NOMO-1 (cell line): ENCODE measurements around the gene TRUB2.
"Not testable (repeated sequence)": the region's sequence is repeated elsewhere in the genome, so short reads cannot be mapped to it uniquely, and the experiment has no call there.

Experiments
- DNase-seq, 2 experiments: peaks; one replicate each; lab custom pipeline; 2025; ENCODE audit not compliant: unreplicated experiment in 2 of 2; lab: John Stamatoyannopoulos, UW

TRUB2 gene

DNA sequence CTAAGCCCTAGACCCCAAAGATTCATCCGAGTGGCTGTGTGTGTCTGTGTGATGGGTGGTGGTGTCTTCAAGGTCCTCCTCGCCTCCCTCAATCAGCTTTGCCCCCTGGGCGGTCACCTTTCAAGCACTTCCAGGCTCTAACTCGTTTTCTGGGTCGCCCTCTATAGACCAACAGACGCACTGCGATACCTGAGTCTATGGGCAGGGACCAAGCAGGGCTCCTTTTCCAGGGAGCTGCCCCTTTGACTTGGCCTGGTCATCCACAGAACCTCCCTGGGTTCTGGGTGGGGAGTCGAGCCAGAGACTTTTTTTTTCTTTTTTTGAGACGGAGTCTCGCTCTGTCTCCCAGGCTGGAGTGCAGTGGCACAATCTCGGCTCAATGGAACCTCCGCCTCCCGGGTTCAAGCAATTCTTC, 19.2 kb upstream of the TRUB2 start:
- DNase-seq: peak; percentile 69 to 73

GRCh38 chr9:128340691-128341434, 18.6 kb upstream of the TRUB2 start:
- DNase-seq: peak in 1 of 2 experiments; percentile 14

DNA sequence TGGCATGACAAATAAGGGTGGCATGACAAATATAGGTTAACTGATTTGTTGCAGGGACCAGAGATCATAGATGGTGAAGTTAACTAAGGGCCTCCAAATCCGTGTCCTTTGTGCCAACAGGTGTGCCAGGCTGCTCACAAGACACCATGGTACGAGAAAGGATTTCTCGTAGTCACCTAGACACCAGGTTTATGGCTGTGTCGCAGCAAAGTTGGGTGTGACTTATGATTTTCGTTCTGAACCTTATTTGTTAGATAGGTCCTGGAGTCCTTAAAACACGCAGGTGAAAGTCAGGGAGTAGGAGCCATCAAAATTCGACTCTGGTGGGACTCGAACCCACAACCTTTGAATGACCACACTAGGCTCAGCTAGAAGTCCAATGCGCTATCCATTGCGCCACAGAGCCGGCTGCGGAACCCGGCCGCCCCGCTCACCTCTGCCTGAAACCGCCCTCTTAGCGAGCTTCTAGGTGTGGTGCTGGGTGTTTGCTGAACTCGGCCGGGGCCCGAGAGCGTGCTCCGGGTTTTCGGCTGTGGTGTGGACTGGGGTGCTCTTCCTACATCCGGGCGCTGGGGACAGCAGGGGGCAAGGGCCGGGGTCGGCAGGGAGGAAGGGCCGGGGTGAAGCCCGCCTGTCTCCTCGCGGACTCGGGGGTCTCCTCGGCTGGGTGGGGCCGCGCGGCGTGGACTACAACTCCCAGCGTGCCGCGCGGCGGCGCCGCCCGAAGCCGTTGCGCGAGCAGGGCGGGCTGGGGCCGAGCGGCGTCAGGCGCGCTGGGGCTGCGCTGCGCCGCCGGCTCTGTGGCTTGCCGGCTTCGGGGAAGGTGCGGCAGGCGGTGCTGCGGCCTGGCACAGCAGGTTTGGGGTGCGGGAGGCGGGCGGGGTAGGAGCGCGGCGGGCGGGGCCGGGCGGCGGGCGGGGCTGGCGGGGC, 17.8 kb upstream of the TRUB2 start, which contains the start of gene SLC27A4:
TSS of gene SLC27A4 (plus strand) at position 767 of the 930 bp plus-strand sequence. CDS start 2,606 bp downstream, outside the sequence.
- DNase-seq: peak; percentile 77 to 91

DNA sequence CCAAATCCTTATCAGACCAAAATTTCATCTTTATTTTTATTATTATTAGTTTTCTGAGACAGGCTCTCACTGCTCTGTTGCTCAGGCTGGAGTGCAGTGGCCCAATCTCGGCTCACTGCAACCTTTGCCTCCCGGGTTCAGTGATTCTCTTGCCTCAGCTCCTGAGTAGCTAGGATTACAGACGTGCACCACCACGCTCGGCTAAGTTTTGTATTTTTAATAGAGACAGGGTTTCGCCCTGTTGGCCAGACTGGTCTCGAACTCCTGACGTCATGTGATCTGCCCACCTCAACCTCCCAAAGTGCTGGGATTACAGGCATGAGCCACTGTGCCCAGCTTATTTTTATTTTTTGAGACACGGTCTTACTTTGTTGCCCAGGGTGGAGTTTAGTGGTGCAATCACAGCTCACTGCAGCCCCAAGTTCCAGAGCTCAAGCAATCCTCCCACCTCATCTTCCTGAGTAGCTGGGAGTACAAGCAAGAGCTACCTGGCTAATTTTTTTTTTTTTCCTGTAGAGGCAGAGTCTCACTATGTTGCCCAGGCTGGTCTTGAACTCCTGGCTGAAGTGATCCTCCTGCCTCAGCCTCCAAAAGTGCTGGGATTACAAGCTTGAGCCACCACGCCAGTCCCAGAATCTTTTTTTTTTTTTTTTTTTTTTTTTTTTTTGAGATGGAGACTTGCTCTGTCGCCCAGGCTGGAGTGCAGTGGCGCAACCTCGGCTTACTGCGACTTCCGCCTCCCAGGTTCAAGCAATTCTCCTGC, 16.8 kb upstream of the TRUB2 start:
- DNase-seq: not testable (repeated sequence)

DNA sequence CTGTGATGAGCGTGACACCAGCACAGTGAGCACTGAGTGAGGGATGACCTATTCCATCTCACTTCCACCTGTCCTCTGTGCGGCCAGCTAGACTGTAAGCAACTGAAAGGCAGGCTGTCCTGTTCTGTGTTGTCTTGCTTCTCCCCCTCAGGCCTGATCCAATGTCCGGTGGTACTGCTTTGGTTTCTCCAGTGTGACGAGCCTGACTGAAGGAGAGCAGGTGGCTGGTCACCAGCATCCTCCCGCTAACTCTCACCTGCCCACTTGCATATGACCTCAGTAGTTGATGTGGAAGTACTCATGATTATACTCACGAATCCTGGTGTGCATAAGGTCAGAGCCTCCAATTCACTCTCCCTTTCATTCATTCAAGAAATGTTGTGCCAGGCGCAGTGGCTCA, 15.7 kb upstream of the TRUB2 start:
- DNase-seq: no peak

DNA sequence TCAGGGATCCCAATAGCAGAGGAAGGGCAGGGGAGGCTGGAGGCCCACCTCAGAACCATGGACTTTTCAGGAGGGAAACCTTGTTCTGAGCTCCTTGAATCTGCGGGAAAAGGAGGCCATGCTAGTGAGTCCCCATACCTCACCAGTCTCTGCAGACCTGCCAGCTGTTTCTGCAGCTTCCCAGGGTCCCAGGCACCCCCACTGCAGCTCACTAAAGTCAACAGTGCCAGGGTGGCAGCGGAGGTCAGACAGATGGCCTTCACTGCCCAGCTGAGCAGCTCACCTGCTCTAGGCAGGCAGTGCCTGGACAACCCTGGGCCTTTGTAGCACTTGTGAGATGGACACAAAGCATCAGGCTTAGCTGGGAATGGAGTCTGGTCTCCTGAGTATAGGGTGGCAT, 13.7 kb upstream of the TRUB2 start:
- DNase-seq: no peak

DNA sequence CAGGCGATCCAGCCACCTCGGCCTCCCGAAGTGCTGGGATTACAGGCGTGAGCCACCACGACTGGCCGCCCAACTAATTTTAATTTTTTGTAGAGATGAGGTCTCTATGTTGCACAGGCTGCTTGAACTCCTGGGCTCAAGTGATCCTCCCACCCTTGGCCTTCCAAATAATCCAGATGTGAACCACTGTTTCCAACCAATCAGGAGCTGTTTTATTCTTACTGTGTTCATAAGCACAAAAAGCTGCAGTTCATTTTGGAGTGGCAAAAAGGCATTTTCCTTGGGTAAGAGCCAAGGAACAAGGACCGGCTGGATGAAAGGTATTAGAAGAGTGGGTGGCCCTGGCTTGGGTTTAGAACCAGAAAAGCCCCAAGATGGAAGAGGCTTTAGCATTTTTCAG, 12.9 kb upstream of the TRUB2 start:
- no peak for DNase-seq

- DNase-seq: no peak
These were observed 11.2 kb upstream of the TRUB2 start for GRCh38 chr9:128333451-128333869.

GRCh38 chr9:128325629-128326028, 3.4 kb upstream of the TRUB2 start:
- DNase-seq: no peak

DNA sequence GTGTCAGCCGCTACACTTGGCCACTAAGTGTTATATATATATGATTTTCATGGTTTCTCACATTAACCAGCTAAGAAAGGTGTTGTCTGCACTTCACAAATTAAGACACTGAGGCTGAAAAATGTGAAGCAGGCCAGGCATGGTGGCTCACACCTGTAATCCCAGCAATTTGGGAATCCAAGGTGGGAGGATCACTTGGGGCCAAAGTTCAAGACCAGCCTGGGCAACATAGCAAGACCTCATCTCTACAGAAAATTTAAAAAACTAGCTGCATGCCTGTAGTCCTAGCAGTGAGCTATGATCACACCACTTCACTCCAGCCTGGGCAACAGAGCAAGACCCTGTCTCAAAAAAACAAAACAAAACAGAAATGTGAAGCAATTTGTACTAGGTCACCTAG, 2.2 kb upstream of the TRUB2 start:
- no peak for DNase-seq

- DNase-seq: no peak
These were observed 1.5 kb upstream of the TRUB2 start for GRCh38 chr9:128323791-128324190.

DNA sequence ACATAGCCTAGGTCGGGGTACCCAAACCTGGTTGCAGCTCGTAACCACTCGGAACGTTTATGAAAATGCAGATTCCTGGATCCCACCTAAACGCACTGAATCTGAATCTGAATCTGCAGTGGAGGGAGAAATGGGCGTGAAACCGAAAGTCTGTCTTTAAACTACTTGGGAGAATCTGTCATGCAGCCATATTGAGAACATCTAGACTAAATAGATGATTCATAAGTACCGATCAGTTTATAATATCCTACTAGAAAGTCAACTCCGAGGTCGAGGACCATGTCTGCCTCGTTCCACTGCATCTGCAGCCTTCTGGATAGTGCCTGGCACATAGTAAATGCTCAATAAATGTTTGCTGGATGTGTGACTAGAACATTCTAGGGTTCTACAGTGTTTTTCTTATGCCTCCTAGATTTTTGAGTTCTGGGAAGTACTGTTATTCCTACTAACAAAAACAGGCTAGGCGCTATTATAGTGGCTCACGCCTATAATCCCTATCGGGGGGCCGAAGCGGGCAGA, 1.0 kb upstream of the TRUB2 start:
- DNase-seq: peak in 1 of 2 experiments; percentile 9

GRCh38 chr9:128321879-128322403, 306 bp downstream of the TRUB2 start:
- DNase-seq: no peak

DNA sequence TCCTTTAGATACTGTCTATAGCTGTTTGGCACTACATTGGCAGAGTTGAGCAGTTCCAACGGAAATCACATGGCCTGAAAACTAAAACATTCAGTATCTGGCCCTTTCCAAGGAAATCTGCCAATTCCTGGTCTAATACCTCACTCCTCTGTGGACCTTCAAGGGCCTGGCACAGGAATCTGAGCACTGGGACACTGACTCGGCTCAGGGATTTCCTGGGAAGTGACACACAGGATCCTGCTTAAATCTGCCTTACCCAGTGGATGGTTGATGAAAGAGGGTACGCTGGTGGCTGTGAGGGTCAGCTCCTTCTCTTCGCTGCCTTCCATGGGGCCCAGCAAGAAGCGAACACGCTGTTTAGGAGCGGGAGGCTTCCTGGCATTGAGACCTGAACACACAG, 904 bp downstream of the TRUB2 start:
- DNase-seq: no peak

- no peak for DNase-seq
These were observed 4.6 kb downstream of the TRUB2 start for GRCh38 chr9:128317629-128318028.

GRCh38 chr9:128316421-128316820, 5.8 kb downstream of the TRUB2 start:
- DNase-seq: no peak

DNA sequence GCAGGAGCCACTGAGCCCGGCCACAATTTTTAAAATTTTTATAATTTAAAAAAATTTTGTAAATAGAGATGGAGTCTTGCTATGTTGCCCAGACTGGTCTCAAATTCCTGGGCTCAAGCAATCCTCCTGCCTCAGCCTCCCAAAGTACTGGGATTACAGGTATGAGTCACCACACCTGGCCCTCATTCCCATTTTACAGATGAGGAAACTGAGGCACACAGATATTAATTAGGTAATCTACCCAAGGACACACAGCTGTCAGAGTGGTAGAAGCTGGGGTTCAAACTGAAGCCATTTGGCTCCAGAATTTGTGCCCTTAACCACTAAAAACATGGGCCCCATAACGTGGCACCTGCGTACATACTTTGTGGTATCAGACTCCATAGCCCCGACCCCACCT, 7.5 kb downstream of the TRUB2 start:
- no peak for DNase-seq

DNA sequence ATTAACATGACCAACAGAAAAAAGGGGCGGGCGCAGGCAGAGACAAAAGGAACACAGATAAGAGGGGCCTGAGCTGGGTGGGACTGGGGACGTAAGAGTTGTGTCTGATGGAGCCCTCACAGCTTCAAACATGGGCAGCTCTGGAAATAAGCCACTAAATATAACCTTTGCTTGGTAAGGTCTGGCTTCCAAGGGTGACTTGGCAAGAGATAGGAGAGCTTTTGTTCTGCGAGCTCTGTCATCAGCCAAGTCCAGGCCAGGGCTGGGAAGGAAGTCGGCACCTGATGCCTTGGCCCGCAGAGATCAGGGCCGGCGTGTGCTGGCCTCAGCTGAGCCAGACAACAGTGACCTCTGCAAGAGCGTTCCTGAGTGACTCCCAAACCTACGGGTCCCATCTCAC, 11.8 kb downstream of the TRUB2 start:
- DNase-seq: no peak

GRCh38 chr9:128309551-128309950, 12.7 kb downstream of the TRUB2 start:
- no peak for DNase-seq

- DNase-seq: no peak
These were observed 17.3 kb downstream of the TRUB2 start for GRCh38 chr9:128304971-128305288.
